Body of pancreas (tissue), 4 donors: Measurements from ENCODE around the gene ARHGAP20. TPM values are rescaled to one million over a fixed set of nuclear protein-coding genes. Genes with fewer than 3 reads are reported as not detected.
"Not testable (repeated sequence)": the region's sequence is repeated elsewhere in the genome, so short reads cannot be mapped to it uniquely, and the experiment has no call there.

Experiments used
- ATAC-seq: fragments of 150-250 bp; one replicate; pipeline ENCODE4 v1.9.1; 2016
- DNase-seq, 4 donors: peaks; one replicate each; pipeline ENCODE4 v3.0.0-alpha.2; 2019
- H3K27ac ChIP-seq, 4 donors: fragments of 200-600 bp; sonication (generic); 1 replicate in 3 of 4; 2 replicates in 1 of 4; pipeline versions ENCODE4 v1.5.1 to v1.6.1; 2016 to 2019; ENCODE audit warnings: mild to moderate bottlenecking in 1 of 4, mixed read lengths in 1 of 4, moderate library complexity in 1 of 4
- H3K27me3 ChIP-seq, 2 donors: fragments of 200-600 bp; sonication (generic); one replicate each; pipeline ENCODE4 v1.6.0; 2016; ENCODE audit warnings: mild to moderate bottlenecking in 1 of 2
- H3K36me3 ChIP-seq, 2 donors: fragments of 200-600 bp; sonication (generic); replicated peaks in 1 of 2; 2 replicates each; pipeline ENCODE4 v1.5.1; 2016; ENCODE audit warnings: low read depth in 2 of 2; ENCODE audit not compliant: insufficient read depth in 1 of 2
- H3K4me1 ChIP-seq: fragments of 200-600 bp; sonication (generic); one replicate; pipeline ENCODE4 v1.6.0; 2016
- H3K4me3 ChIP-seq, 2 donors: fragments of 200-600 bp; sonication (generic); 1 replicate in 1 of 2; 2 replicates in 1 of 2; pipeline ENCODE4 v1.5.1; 2016 to 2019
- H3K9me3 ChIP-seq, 3 donors: fragments of 200-600 bp; sonication (generic); 1 replicate in 2 of 3; 2 replicates in 1 of 3; pipeline ENCODE4 v1.5.1; 2016
- CTCF ChIP-seq, 7 experiments: fragments of 450-650 bp in 4 of 7; fragments of 200-600 bp in 3 of 7; sonication (generic) in 3 of 7; IDR thresholded peaks; one replicate each; pipeline ENCODE4 v1.5.1; 2016 to 2019; ENCODE audit warnings: antibody characterized with exemption in 7 of 7
- POLR2A ChIP-seq, 3 donors: fragments of 450-650 bp; IDR thresholded peaks; one replicate each; pipeline ENCODE4 v1.6.1; 2016; ENCODE audit warnings: antibody characterized with exemption in 3 of 3, mild to moderate bottlenecking in 2 of 3
- WGBS, 2 donors: methylation state at CpG; one replicate each; pipeline ENCODE4 v1.1.5; 2017; 5-methylcytosine and 5-hydroxymethylcytosine counted together
- intact Hi-C: fragments of 100-400 bp; cut with DNase I; formaldehyde crosslinking; loops from one replicate; pipeline ENCODE4 v1.15.1; 2023
- total RNA-seq, 2 donors: library from RNA; depleted of rRNA; stranded (reverse); fragments of >200 nt; gene quantifications; one replicate each; pipeline ENCODE4 v1.1.0, GENCODE V29; 2016

Gene ARHGAP20
- total RNA-seq, 2 donors from 2014 or later, result 0.52 to 1.3 TPM

DNA sequence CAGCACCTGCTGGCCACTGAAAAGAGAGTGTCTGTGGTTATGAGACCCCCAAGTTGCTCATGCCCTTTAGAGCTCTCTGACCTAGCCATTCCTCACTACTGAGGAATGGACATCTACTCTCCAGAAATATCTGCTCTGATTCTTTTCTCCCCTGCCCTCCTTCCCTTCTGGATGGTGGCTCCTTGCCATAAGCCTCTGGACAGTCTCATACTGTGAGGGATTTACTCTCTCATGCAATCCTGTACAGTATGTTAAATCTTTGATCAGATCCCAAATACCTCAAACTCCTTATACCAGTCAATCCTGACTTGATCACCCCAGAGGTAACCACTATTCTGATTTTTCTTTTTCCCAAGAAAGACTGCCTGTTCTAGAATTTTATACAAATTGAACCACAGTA, 80.7 kb downstream of the ARHGAP20 start:
- Histone ChIP-seq H3K4me1 (no peaks in the 10 kb centered on the region), H3K9me3 (no peaks in the 10 kb centered on the region), H3K27me3 (no peaks in the 10 kb centered on the region), H3K27ac (no peak overlapping the region), H3K4me3 (no peak overlapping the region), H3K36me3 (no peaks in the 10 kb centered on the region)
- DNase-seq (no peak), ATAC-seq (no peak)
- TF ChIP-seq CTCF (IDR thresholded peaks at IDR 0.05), result no peak
- TF ChIP-seq POLR2A (IDR thresholded peaks at IDR 0.05), result no peak
- intact Hi-C loops, result no loop called here

- no peak for TF ChIP-seq CTCF (IDR thresholded peaks at IDR 0.05)
- no peak for TF ChIP-seq POLR2A (IDR thresholded peaks at IDR 0.05)
These were observed 82.6 kb downstream of the ARHGAP20 start for GRCh38 chr11:110629594-110629993.

DNA sequence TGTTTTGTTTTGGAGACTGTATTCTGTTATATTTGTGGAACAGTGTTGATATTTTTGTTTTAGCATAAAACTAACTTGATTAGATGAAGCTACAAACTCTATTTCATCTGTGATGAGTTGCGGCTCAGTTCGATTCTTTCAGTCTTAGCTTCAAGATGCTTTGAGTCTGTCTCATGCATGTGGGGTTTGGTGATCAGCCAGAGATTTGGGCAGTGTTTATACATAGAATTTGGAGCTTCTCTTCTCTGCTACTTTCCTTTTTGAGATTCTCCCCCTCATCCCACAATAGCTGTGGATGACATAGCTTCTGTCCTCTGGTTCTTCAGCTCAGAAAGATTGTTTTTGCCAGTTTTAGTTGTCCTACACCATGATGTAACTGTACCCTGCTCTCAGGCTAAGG, 90.4 kb downstream of the ARHGAP20 start:
- Histone ChIP-seq H3K27ac (no peak overlapping the region), H3K36me3 (no peaks in the 10 kb centered on the region), H3K4me1 (no peaks in the 10 kb centered on the region), H3K4me3 (no peak overlapping the region), H3K9me3 (no peaks in the 10 kb centered on the region), H3K27me3 (no peaks in the 10 kb centered on the region)
- WGBS, 2 donors, result 0 to 32% methylated on average over 2 of the region's 2 CpGs
- TF ChIP-seq CTCF (IDR thresholded peaks at IDR 0.05) (no peak), POLR2A (IDR thresholded peaks at IDR 0.05) (no peak)
- DNase-seq (no peak), ATAC-seq (no peak)
- intact Hi-C loops, result no loop called here

More at GRCh38 chr11:110629594-110629993, 82.6 kb downstream of the ARHGAP20 start:
- DNase-seq (no peak), ATAC-seq (no peak)
- H3K27ac ChIP-seq, result no peak overlapping the region
- no peaks in the 10 kb centered on the region for H3K36me3 ChIP-seq
- 43 to 45% methylated on average over 4 of the region's 4 CpGs for WGBS, 2 donors
- intact Hi-C loops, result no loop called here
- no peaks in the 10 kb centered on the region for H3K27me3 ChIP-seq
- H3K4me3 ChIP-seq, result no peak overlapping the region
- H3K9me3 ChIP-seq, result no peaks in the 10 kb centered on the region
- H3K4me1 ChIP-seq, result no peaks in the 10 kb centered on the region

- ATAC-seq, H3K9me3 ChIP-seq, H3K4me1 ChIP-seq, DNase-seq, H3K27ac ChIP-seq, intact Hi-C loops, H3K4me3 ChIP-seq, H3K27me3 ChIP-seq, H3K36me3 ChIP-seq: not testable (repeated sequence)
- WGBS, 2 donors, result 98 to 100% methylated on average over 1 of the region's 1 CpG
These were observed 92.9 kb downstream of the ARHGAP20 start for GRCh38 chr11:110619366-110619765.

DNA sequence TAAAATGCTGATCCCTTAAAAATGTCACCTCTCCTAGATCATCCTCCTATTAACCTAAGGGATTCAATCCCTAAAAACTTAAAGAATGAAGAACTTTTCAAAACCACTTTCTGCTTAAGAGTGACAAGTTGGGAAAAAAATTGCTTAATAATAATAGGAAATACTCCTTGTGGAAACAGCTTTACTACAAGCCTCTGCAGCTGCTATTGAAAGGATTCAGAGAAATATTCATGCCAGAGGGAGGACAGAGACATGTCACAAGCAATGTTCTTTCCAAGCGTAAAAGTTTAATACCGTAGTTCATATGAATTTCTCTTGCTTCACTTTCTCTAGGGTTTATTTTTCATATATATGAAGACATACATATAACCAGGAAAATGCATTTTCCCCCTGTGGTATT, 98.2 kb downstream of the ARHGAP20 start:
- intact Hi-C loops, result no loop called here
- Histone ChIP-seq H3K27ac (no peak overlapping the region), H3K36me3 (no peaks in the 10 kb centered on the region), H3K4me1 (no peaks in the 10 kb centered on the region), H3K9me3 (no peaks in the 10 kb centered on the region), H3K4me3 (no peak overlapping the region), H3K27me3 (no peaks in the 10 kb centered on the region)
- ATAC-seq, result no peak
- TF ChIP-seq POLR2A (IDR thresholded peaks at IDR 0.05) (no peak), CTCF (IDR thresholded peaks at IDR 0.05) (no peak)
- WGBS, 2 donors, result 76 to 89% methylated on average over 2 of the region's 2 CpGs
- no peak for DNase-seq
